HepG2 (cell line): Measurements from ENCODE around the gene SMOC1. TPM values are rescaled to one million over a fixed set of nuclear protein-coding genes. Genes with fewer than 3 reads are reported as not detected.

Experiments
- DNMT3B ChIP-seq: conservative IDR thresholded peaks from 2 replicates; pipeline ENCODE4 v1.6.1; 2016; ENCODE audit warnings: missing biosample characterization, control low read depth
- DRAP1 ChIP-seq: IDR thresholded peaks from 2 replicates; pipeline ENCODE4 v1.6.1; 2016; ENCODE audit warnings: missing genetic modification reagents, missing compliant biosample characterization
- GABPB1 ChIP-seq: IDR thresholded peaks from 2 replicates; pipeline ENCODE4 v1.6.1; 2016; ENCODE audit warnings: mild to moderate bottlenecking, missing genetic modification reagents, moderate library complexity, missing compliant biosample characterization
- GATAD2A ChIP-seq: IDR thresholded peaks from 2 replicates; pipeline ENCODE4 v1.6.1; 2016
- IKZF5 ChIP-seq: IDR thresholded peaks from 2 replicates; pipeline ENCODE4 v1.6.1; 2018; ENCODE audit warnings: missing genetic modification reagents, mild to moderate bottlenecking, missing compliant biosample characterization
- KMT2B ChIP-seq: IDR thresholded peaks from 2 replicates; pipeline ENCODE4 v1.6.1; 2016; ENCODE audit warnings: missing genetic modification reagents, missing compliant biosample characterization
- MEIS2 ChIP-seq: sonication (generic); formaldehyde crosslinking; IDR thresholded peaks from 2 replicates; pipeline ENCODE4 v1.9.0; 2021; ENCODE audit warnings: mild to moderate bottlenecking, missing genetic modification reagents
- NCOA2 ChIP-seq: sonication (generic); formaldehyde crosslinking; IDR thresholded peaks from 2 replicates; pipeline ENCODE4 v1.8.0; 2022; ENCODE audit warnings: inconsistent platforms
- RAD21 ChIP-seq: fragments of 450-650 bp; formaldehyde crosslinking; IDR thresholded peaks from 2 replicates; pipeline ENCODE4 v1.5.0; 2020; ENCODE audit warnings: mild to moderate bottlenecking
- RXRB ChIP-seq: IDR thresholded peaks from 2 replicates; pipeline ENCODE4 v1.6.1; 2016; ENCODE audit warnings: borderline replicate concordance, missing genetic modification reagents, missing compliant biosample characterization
- SALL2 ChIP-seq: sonication (generic); formaldehyde crosslinking; IDR thresholded peaks from 2 replicates; pipeline ENCODE4 v1.8.1; 2023; ENCODE audit warnings: mild to moderate bottlenecking, missing genetic modification reagents, inconsistent platforms
- STAT5B ChIP-seq: sonication (generic); formaldehyde crosslinking; IDR thresholded peaks from 2 replicates; pipeline ENCODE4 v1.4.0; 2020; ENCODE audit warnings: missing genetic modification reagents
- TFE3 ChIP-seq: IDR thresholded peaks from 2 replicates; pipeline ENCODE4 v1.6.1; 2016
- THAP11 ChIP-seq: IDR thresholded peaks from 2 replicates; pipeline ENCODE4 v1.6.1; 2016; ENCODE audit warnings: missing biosample characterization, missing genetic modification reagents
- ZFP90 ChIP-seq: sonication (generic); formaldehyde crosslinking; IDR thresholded peaks from 2 replicates; pipeline ENCODE4 v1.8.0; 2022; ENCODE audit warnings: missing genetic modification reagents, mild to moderate bottlenecking, inconsistent platforms, borderline replicate concordance
- ZNF12 ChIP-seq: sonication (generic); formaldehyde crosslinking; IDR thresholded peaks from 2 replicates; pipeline ENCODE4 v1.5.0; 2020; ENCODE audit warnings: missing genetic modification reagents
- ZNF232 ChIP-seq: sonication (generic); formaldehyde crosslinking; IDR thresholded peaks from 2 replicates; pipeline ENCODE4 v1.4.0; 2020; ENCODE audit warnings: missing genetic modification reagents, borderline replicate concordance
- ZNF414 ChIP-seq: sonication (generic); formaldehyde crosslinking; IDR thresholded peaks from 2 replicates; pipeline ENCODE4 v1.5.0; 2020; ENCODE audit warnings: missing genetic modification reagents
- ZNF431 ChIP-seq: sonication (generic); formaldehyde crosslinking; IDR thresholded peaks from 2 replicates; pipeline ENCODE4 v1.9.0; 2022; ENCODE audit warnings: missing genetic modification reagents, low read depth, mild to moderate bottlenecking, borderline replicate concordance
- ZNF678 ChIP-seq: sonication (generic); formaldehyde crosslinking; IDR thresholded peaks from 2 replicates; pipeline ENCODE4 v1.4.0; 2020; ENCODE audit warnings: mild to moderate bottlenecking, missing genetic modification reagents
- ZNF773 ChIP-seq: sonication (generic); formaldehyde crosslinking; IDR thresholded peaks from 2 replicates; pipeline ENCODE4 v1.4.0; 2020; ENCODE audit warnings: missing genetic modification reagents, borderline replicate concordance
- ZNF792 ChIP-seq: IDR thresholded peaks from 2 replicates; pipeline ENCODE4 v1.6.1; 2016
- polyA plus RNA-seq, 8 experiments: library from polyadenylated mRNA; depleted of rRNA in 3 of 8; stranded (reverse) in 7 of 8; unstranded in 1 of 8; fragments of >200 nt; fragmentation: Illumina TruSeq in 4 of 8; extraction: Trizol in 4 of 8; gene quantifications; 2 replicates each; pipeline versions ENCODE4 v1.2.1 to v1.2.3, GENCODE V29; 2011 to 2016; ENCODE audit warnings: low read depth in 4 of 8, missing spikeins in 1 of 8, mixed read lengths in 1 of 8; ENCODE audit not compliant: insufficient read depth in 1 of 8
- total RNA-seq, 5 experiments: library from RNA; depleted of rRNA; stranded (reverse); fragments of >200 nt; fragmentation: Illumina TruSeq; extraction: Trizol; gene quantifications; 2 replicates each; pipeline ENCODE4 v1.2.3, GENCODE V29; 2016; ENCODE audit warnings: low read depth in 1 of 5
- TF ChIP-seq, protein P1 (sequence below), 2 experiments: IDR thresholded peaks; 2 replicates each; pipeline ENCODE4 v1.6.1; 2011 to 2012; ENCODE audit warnings: low read length in 2 of 2, borderline replicate concordance in 1 of 2, low read depth in 1 of 2, mild to moderate bottlenecking in 1 of 2, moderate library complexity in 1 of 2
- TF ChIP-seq, protein P2 (sequence below): sonication (generic); formaldehyde crosslinking; IDR thresholded peaks from 2 replicates; pipeline ENCODE4 v1.5.0; 2020; ENCODE audit warnings: missing genetic modification reagents

SMOC1 gene
- total and polyA plus RNA-seq, 2 of the 13 experiments (the other 11 are each of a cell fraction or from before 2014, with no cell fraction given) = 17.8 to 35.6 TPM

DNA sequence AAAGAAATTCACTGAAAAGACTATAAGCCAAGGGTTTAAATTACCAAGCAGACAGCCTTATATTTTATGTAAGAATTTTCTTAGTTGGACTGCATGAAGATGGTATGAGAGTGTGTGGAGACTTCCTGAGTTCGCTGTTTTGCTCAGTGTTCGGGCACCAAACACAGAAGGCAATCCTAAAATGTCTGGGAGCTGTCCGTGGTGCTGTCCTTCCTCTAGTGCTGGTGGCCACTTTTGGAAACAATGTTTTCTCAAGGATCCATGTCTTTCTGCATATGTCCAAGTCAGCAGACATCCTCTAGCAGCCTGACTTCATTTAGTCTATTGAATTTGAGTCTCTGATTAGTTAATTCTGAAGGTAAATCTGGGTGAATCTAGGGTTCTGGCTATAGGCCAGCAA, 173.8 kb downstream of the SMOC1 start (continued):
- TF ChIP-seq KMT2B (CRISPR knock-in tag) (0 out of 2 replicates have a peak, but pooled peaks have one; percentile 41), ZNF678 (no peak), STAT5B (CRISPR knock-in tag) (0 out of 2 replicates have a peak, but pooled peaks have one; percentile 75), ZFP90 (no peak), ZNF431 (0 out of 2 replicates have a peak, but pooled peaks have one; percentile 51), ZNF232 (CRISPR knock-in tag) (peak; percentile 77; the same call in 1 of the 2 replicates), THAP11 (0 out of 2 replicates have a peak, but pooled peaks have one; percentile 34), SALL2 (CRISPR knock-in tag) (no peak), DRAP1 (CRISPR knock-in tag) (peak; percentile 14; the same call in 1 of the 2 replicates), ZNF773 (0 out of 2 replicates have a peak, but pooled peaks have one; percentile 43), RXRB (0 out of 2 replicates have a peak, but pooled peaks have one; percentile 11), GABPB1 (CRISPR knock-in tag) (no peak), RAD21 (no peak), ZNF792 (CRISPR knock-in tag) (peak; percentile 80), NCOA2 (CRISPR knock-in tag) (peak; percentile 53), ZNF12 (CRISPR knock-in tag) (peak; percentile 83), TFE3 (CRISPR knock-in tag) (peak; percentile 71; the same call in 1 of the 2 replicates), DNMT3B (CRISPR knock-in tag) (0 out of 2 replicates have a peak, but pooled peaks have one; percentile 51), GATAD2A (CRISPR knock-in tag) (no peak), ZNF414 (CRISPR knock-in tag) (no peak), MEIS2 (CRISPR knock-in tag) (peak; percentile 68; the same call in 1 of the 2 replicates), IKZF5 (CRISPR knock-in tag) (0 out of 2 replicates have a peak, but pooled peaks have one; percentile 38)
- TF ChIP-seq, protein P1, sequence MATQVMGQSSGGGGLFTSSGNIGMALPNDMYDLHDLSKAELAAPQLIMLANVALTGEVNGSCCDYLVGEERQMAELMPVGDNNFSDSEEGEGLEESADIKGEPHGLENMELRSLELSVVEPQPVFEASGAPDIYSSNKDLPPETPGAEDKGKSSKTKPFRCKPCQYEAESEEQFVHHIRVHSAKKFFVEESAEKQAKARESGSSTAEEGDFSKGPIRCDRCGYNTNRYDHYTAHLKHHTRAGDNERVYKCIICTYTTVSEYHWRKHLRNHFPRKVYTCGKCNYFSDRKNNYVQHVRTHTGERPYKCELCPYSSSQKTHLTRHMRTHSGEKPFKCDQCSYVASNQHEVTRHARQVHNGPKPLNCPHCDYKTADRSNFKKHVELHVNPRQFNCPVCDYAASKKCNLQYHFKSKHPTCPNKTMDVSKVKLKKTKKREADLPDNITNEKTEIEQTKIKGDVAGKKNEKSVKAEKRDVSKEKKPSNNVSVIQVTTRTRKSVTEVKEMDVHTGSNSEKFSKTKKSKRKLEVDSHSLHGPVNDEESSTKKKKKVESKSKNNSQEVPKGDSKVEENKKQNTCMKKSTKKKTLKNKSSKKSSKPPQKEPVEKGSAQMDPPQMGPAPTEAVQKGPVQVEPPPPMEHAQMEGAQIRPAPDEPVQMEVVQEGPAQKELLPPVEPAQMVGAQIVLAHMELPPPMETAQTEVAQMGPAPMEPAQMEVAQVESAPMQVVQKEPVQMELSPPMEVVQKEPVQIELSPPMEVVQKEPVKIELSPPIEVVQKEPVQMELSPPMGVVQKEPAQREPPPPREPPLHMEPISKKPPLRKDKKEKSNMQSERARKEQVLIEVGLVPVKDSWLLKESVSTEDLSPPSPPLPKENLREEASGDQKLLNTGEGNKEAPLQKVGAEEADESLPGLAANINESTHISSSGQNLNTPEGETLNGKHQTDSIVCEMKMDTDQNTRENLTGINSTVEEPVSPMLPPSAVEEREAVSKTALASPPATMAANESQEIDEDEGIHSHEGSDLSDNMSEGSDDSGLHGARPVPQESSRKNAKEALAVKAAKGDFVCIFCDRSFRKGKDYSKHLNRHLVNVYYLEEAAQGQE (IDR thresholded peaks at IDR 0.05; ENCODE audit: borderline replicate concordance in 1 of 2, low read depth in 1 of 2, low read length in 2 of 2) = peak in 1 of 2 experiments; percentile 99
- TF ChIP-seq, protein P2, sequence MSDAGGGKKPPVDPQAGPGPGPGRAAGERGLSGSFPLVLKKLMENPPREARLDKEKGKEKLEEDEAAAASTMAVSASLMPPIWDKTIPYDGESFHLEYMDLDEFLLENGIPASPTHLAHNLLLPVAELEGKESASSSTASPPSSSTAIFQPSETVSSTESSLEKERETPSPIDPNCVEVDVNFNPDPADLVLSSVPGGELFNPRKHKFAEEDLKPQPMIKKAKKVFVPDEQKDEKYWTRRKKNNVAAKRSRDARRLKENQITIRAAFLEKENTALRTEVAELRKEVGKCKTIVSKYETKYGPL (CRISPR knock-in tag) = peak; percentile 68; the same call in 1 of the 2 replicates
